Activated T-cell treated with anti-CD3 and anti-CD28 coated beads, Interleukin-2, amount 50 U/mL, for 1 hour (primary cell): Measurements from ENCODE around the gene RMDN2.
"Not testable (repeated sequence)": the region's sequence is repeated elsewhere in the genome, so short reads cannot be mapped to it uniquely, and the experiment has no call there.

Experiments
- DNase-seq: peaks from one replicate; pipeline ENCODE4 v3.0.0-alpha.2; 2020

The RMDN2 gene

DNA sequence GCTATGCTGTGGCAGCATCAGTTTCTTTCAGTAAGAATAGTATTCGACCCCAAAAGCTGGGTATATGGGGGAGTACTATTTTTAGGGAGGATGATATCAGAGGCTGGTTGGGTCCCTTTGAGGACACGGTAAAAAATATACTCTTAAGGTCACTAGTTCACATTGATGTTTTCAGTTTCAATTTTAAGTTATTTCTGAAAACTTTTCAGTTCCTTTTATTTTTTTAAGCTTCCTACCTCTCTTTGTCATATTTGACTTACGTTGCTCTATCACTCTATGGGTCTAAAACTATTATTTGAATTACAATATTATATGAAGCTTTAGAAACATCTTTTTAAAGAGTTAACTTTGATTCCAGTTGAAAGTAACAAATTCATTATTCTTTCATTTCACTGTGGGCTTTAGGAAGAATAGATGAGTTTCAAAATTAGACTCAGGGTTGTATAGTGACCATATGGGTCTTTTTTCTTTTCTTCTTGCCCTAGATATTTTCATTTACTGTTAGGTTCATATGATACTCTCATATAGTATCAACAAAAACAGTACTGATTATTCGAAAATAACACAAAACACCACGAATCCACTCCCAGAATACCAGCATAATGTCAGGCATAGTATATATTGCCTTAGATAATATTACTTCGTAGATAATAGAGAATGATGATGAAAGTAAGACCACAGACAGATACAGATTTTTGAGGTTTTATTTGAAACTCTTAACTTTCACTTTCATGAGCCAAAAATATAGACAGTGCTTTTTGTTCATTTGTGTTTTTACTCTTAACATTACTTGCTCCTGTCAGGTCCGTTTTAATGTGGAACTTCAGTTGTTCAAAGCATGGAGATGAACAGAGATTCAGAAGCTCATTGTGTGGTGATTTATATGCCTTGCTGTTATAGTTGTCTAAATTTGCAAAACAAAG is 9.8 kb downstream of the RMDN2 start:
- DNase-seq, result no peak

- not testable (repeated sequence) for DNase-seq
These were observed 12.5 kb downstream of the RMDN2 start for GRCh38 chr2:37937568-37937967.

DNA sequence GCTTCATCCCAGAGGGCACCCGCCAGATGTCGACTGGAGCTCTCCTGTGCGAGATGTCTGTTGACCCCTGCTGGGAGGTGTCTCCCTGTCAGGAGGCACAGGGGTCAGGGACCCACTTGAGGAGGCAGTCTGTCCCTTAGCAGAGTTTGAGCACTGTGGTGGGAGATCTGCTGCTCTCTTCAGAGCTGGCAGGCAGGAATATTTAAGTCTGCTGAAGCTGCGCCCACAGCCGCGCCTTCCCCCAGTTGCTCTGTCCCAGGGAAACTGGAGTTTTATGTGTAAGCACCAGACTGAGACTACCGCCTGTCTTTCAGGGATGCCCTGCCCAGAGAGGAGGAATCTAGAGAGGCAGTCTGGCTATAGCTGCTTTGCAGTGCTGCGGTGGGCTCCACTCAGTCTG is 16.2 kb downstream of the RMDN2 start:
- DNase-seq, result not testable (repeated sequence)

GRCh38 chr2:37944268-37944667 is 19.2 kb downstream of the RMDN2 start:
- DNase-seq, result no peak

DNA sequence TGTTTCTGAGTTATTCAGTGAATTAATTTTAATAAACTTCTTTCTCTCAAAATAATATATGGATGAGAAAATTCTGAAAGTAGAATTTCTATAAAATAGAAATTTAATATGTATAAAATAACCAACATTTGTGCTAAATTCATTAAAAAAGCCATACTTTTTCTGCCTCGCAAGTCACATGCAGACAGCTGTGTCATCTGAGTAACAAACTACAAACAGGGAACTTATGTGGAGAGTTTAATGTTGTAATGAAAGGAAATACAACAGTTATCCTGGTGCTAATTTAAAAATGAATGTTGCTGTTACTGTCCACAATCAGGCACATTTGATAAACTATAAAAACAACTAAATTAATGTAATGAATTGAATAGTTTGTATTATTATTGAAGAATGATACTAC is 22.2 kb downstream of the RMDN2 start:
- DNase-seq, result no peak

DNA sequence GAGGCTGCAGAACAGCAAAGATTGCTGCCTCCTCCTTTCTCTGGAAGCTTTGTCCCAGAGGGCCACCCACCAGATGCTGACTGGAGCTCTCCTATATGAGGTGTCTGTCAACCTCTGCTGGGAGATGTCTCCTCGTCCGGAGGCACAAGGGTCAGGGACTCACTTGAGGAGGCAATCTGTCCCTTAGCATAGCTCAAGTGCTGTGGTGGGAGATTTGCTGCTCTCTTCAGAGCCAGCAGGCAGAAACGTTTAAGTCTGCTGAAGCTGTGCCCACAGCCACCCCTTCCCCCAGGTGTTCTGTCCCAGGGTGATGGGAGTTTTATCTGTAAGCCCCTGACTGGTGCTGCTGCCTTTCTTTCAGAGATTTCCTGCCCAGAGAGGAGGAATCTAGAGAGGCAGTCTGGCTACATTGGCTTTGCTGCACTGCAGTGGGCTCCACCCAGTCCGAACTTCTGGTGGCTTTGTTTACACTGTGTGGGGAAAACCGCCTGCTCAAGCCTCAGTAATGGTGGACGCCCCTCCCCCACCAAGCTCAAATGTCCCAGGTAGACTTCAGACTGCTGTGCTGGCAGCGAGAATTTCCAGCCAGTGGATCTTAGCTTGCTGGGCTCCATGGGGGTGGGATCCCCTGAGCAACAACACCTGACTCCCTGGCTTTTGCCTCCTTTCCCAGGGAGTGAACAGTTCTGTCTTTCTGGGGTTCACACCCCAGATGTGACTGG is 37.1 kb downstream of the RMDN2 start:
- not testable (repeated sequence) for DNase-seq

GRCh38 chr2:37962740-37963121 is 37.6 kb downstream of the RMDN2 start:
- DNase-seq, result not testable (repeated sequence)

DNA sequence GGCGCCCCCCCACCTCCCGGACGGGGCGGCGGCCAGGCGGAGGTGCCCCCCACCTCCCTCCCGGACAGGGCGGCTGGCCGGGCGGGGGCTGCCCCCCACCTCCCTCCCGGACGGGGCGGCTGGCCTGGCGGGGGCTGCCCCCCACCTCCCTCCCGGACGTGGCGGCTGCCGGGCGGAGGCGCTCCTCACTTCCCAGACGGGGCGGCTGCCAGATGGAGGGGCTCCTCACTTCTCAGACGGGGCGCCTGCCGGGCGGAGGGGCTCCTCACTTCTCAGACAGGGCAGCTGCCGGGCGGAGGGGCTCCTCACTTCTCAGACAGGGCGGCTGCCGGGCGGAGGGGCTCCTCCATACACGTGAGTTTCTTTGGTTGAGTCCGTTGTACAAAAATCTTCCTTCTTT is 38.8 kb downstream of the RMDN2 start:
- not testable (repeated sequence) for DNase-seq

- DNase-seq, result no peak
These were observed 41.2 kb downstream of the RMDN2 start for GRCh38 chr2:37966326-37966725.

- DNase-seq, result no peak
These were observed 44.6 kb downstream of the RMDN2 start for GRCh38 chr2:37969731-37970130.

- DNase-seq, result no peak
These were observed 46.9 kb downstream of the RMDN2 start for GRCh38 chr2:37971971-37972370.

DNA sequence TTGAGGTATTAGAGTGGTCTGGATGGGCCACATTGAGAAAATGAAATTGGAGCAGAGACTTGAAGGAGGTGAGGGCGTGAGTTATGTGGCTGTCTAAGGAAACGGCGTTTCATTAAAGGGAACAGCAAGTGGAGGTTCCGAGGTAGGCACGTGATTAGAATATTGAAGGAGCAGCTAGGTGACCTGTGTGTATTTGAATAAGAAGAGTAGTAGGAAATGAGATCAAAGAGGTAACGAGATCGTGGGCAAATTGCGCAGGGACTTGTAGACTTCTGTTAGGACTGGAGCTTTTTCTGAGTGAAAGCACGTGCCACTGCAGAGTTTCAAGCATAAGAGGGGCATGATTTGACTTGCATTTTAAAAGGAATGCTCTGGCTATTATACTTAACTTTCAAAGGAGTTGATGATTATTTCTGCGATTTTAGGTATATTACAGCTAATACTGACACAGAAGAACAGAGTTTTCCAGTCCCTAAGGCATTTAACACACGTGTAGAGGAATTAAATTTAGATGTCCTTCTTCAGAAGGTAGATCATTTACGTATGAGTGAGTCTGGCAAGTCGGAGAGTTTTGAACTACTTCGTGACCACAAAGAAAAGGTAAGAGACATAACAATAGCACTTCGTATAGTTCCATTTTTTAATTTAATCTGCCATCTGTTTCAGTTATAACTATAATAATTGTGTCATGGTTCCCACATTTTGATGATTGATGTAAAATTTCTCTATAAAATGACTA is 48.7 kb downstream of the RMDN2 start:
- DNase-seq, result no peak

- DNase-seq, result no peak
These were observed 50.7 kb downstream of the RMDN2 start for GRCh38 chr2:37975808-37976207.

DNA sequence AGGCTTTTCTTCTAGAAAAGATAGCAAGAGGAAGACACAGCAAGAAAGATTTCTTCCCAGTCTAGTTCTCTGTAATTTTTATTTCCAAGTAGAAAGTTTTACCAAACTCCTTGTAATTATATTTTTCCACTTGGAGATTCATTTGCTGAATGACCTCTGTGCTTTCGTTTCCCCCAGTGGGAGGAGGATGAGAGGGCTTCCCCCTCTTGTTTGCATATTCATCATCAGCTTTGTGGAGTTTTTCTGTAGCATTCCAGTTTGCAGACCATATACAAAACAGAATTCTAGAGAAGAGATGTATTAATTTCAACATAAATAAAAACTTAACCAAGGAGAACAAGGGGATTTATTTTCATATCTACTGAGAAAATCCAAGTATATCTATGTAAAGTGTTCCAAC is 51.3 kb downstream of the RMDN2 start:
- DNase-seq, result no peak

GRCh38 chr2:37982147-37982582 is 57.1 kb downstream of the RMDN2 start:
- DNase-seq, result peak; percentile 54

DNA sequence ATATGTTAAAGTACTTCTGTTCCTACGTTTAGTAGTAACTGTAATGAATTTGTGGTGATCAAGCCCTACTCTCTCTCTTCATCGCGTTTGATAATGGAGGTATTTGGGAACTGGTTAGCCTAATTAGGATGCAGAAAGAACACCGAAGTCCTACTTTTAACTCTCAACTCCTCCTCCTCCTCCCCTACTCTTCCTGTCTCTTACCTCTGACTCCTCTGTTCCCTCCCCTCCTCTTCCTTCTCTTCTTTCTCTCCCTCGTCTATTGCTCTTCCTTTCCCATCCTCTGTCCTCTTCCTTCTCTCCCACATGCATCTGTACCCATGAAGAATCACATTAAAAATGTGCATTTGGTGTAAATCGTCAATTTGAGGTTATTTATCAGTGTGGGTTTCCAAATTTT is 57.8 kb downstream of the RMDN2 start:
- DNase-seq, result no peak

- DNase-seq, result no peak
These were observed 58.6 kb downstream of the RMDN2 start for GRCh38 chr2:37983719-37984118.

- no peak for DNase-seq
These were observed 59.1 kb downstream of the RMDN2 start for GRCh38 chr2:37984176-37984575.

DNA sequence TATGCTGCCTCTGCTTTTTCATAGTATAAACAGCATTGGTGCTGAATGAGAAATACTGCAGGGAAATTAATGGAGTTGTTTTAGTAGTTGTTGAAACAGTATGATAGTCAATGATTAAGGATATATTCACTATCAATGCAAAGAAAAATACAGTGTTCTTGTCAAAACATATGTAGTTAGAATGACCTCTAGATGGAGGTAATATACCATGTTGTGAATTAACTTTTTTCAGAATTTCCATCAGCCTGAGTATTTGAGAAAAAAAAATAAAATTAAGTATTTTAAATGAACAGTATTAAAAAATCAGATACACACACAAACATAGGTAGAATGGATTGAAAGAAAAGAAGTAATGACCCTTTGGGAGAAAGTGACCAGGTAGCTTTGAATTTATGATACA is 59.5 kb downstream of the RMDN2 start:
- no peak for DNase-seq

DNA sequence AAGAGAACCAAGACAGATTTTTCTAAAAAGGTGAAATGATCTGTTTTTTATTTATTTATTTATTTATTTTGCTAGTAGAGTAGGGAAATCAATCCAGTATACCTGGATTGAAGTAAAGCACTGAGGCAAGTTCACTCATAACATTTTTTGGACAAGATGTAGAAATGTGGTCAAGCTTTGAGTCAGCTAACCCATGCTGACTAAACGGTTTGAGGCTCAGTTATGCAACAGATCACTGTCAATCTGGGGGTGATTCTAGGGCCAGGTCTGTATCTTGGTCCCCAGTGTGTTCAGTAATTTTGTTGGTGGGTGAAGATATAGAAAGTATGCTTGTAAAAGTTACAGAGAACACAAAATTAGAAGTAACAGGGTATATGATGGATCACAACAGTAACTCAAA is 60.2 kb downstream of the RMDN2 start:
- DNase-seq, result no peak

DNA sequence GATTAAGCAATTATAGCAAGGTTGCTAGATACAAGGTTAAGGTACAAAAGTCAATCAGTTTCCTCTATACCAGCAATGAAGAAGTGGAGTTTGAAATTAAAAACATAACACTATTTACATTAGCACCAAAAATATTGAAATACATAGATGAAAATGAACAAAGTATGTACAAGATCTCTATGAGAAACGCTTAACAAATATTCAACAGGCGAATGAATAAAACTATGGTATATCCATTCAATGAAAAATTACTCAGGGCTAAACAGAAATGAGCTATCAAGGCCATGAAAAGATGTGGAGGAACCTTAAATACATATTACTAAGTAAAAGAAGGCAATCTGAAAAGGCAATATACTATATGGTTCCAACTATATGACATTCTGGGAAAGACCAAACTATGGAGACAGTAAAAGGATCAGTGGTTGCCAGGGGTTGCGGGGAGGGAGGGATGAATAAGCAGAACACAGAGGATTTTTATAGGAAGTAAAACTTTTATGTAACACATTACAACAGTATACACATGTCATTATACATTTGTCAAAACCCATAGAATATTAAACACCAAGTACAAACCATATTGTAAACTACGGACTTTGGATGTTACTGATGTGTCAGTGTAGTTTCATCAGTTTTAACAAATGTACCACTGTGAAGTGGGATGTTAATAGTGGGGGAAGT is 62.1 kb downstream of the RMDN2 start:
- DNase-seq, result no peak

DNA sequence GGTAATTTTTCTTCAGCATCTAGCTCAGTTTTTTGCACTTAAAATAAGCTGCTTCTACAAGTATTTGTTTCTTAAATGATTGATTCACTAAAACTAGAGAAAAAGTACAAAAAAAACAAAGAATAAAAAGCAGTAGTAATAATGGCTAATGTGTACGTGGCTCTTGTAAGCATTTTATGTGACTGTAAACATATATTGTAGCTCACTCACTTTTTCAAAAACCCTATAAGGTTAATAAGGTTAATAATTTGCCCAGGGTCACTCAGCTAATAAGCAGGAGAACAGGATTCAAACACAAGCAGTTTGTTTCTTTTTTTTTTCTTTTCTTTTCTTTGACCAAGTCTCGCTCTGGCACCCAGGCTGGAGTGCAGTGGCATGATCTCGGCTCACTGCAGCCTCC is 67.5 kb downstream of the RMDN2 start:
- DNase-seq, result no peak

DNA sequence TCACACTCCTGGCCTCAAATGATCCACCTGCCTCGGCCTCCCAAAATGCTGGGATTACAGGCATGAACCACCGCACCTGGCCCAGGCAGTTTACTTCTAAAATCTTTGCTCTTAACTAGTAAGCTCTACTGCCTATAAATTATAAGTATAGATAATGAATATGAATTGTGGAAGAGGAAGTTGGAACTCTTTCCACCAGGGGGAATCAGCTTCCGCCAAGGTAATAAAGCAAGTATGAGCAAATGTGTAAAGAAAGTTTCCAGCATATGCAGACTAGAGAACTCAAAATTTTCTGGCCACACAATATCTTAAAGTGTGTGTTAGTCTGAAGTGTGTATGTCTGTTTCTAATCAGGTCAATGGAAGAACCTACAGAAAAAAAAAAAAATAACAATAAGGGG is 68.1 kb downstream of the RMDN2 start:
- DNase-seq, result no peak
